ENCODE data around the gene CHST5.

DNA sequence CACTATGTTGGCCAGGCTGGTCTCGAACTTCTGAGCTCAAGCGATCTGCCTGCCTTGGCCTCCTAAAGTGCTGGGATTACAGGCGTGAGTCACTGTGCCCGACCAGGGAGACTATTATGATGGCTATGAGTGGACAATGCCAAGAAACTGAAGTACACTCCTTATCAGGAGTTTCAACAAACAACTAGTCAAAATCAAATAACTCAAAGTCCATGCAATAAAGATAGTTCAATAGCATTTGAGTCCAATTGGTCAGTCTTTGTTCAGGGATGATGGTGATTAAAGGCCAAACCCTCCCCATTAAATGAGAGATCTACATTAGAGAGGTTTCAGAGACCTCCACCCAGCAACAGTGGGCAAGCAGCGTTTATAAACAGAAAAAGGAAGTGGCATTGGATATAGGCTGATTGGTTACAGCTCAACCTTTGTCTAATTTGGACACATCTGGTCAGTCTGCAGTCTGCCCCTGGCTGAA is 8.0 kb downstream of the CHST5 start:
- TF ChIP-seq EZH2phosphoT487 (IDR thresholded peaks at IDR 0.05; ENCODE audit: unreplicated experiment) (no peak), POLR2AphosphoS5 (IDR thresholded peaks at IDR 0.05; ENCODE audit: low read depth) (no peak), EZH2 (IDR thresholded peaks at IDR 0.05; ENCODE audit: low read depth, unreplicated experiment) (no peak), ZNF331 (CRISPR knock-in tag; IDR thresholded peaks at IDR 0.05; ENCODE audit: low read depth) (no peak), JUNB (IDR thresholded peaks at IDR 0.05; ENCODE audit: unreplicated experiment) (no peak), ZNF114 (CRISPR knock-in tag; IDR thresholded peaks at IDR 0.05) (no peak), CREB1 (CRISPR knock-in tag; IDR thresholded peaks at IDR 0.05; ENCODE audit: low read depth) (no peak), NANOG (IDR thresholded peaks at IDR 0.05; ENCODE audit: borderline replicate concordance) (no peak)
- TF ChIP-seq, protein P1, sequence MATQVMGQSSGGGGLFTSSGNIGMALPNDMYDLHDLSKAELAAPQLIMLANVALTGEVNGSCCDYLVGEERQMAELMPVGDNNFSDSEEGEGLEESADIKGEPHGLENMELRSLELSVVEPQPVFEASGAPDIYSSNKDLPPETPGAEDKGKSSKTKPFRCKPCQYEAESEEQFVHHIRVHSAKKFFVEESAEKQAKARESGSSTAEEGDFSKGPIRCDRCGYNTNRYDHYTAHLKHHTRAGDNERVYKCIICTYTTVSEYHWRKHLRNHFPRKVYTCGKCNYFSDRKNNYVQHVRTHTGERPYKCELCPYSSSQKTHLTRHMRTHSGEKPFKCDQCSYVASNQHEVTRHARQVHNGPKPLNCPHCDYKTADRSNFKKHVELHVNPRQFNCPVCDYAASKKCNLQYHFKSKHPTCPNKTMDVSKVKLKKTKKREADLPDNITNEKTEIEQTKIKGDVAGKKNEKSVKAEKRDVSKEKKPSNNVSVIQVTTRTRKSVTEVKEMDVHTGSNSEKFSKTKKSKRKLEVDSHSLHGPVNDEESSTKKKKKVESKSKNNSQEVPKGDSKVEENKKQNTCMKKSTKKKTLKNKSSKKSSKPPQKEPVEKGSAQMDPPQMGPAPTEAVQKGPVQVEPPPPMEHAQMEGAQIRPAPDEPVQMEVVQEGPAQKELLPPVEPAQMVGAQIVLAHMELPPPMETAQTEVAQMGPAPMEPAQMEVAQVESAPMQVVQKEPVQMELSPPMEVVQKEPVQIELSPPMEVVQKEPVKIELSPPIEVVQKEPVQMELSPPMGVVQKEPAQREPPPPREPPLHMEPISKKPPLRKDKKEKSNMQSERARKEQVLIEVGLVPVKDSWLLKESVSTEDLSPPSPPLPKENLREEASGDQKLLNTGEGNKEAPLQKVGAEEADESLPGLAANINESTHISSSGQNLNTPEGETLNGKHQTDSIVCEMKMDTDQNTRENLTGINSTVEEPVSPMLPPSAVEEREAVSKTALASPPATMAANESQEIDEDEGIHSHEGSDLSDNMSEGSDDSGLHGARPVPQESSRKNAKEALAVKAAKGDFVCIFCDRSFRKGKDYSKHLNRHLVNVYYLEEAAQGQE (IDR thresholded peaks at IDR 0.05; ENCODE audit: unreplicated experiment), result no peak
- TF ChIP-seq, protein P2, sequence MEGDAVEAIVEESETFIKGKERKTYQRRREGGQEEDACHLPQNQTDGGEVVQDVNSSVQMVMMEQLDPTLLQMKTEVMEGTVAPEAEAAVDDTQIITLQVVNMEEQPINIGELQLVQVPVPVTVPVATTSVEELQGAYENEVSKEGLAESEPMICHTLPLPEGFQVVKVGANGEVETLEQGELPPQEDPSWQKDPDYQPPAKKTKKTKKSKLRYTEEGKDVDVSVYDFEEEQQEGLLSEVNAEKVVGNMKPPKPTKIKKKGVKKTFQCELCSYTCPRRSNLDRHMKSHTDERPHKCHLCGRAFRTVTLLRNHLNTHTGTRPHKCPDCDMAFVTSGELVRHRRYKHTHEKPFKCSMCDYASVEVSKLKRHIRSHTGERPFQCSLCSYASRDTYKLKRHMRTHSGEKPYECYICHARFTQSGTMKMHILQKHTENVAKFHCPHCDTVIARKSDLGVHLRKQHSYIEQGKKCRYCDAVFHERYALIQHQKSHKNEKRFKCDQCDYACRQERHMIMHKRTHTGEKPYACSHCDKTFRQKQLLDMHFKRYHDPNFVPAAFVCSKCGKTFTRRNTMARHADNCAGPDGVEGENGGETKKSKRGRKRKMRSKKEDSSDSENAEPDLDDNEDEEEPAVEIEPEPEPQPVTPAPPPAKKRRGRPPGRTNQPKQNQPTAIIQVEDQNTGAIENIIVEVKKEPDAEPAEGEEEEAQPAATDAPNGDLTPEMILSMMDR (conservative IDR thresholded peaks at IDR 0.05; ENCODE audit: low read depth in 2 of 2), result no peak
- TF ChIP-seq, protein P3, sequence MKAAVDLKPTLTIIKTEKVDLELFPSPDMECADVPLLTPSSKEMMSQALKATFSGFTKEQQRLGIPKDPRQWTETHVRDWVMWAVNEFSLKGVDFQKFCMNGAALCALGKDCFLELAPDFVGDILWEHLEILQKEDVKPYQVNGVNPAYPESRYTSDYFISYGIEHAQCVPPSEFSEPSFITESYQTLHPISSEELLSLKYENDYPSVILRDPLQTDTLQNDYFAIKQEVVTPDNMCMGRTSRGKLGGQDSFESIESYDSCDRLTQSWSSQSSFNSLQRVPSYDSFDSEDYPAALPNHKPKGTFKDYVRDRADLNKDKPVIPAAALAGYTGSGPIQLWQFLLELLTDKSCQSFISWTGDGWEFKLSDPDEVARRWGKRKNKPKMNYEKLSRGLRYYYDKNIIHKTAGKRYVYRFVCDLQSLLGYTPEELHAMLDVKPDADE (IDR thresholded peaks at IDR 0.05), result no peak

Data from GM23338 (cell line).